IMR-90 (cell line): ENCODE measurements around the gene CAPZA1. TPM values are rescaled to one million over a fixed set of nuclear protein-coding genes. Genes with fewer than 3 reads are reported as not detected.

Experiments used
- ATAC-seq: fragments of 200-7000 bp; cut with Tn5 transposase; 2 replicates; pipeline ENCODE4 v1.9.1; 2020; ENCODE audit warnings: low read depth, mild to moderate bottlenecking, moderate library complexity
- BruUV-seq: library from RNA; stranded (reverse); fragments of 400-500 nt; replicated peaks from 2 replicates; lab custom pipeline; 2021; lab: Mats Ljungman, UMichigan
- CTCF ChIA-PET: fragments of 300-600 bp; formaldehyde crosslinking; extraction: SDS; loops from one replicate; lab custom pipeline; 2021; ENCODE audit warnings: antibody characterized with exemption; lab: Yijun Ruan, JAX
- POLR2A ChIA-PET: fragments of 300-600 bp; sonication (Branson Sonifier 250); formaldehyde crosslinking; loops from one replicate; lab custom pipeline; 2022; ENCODE audit warnings: antibody characterized with exemption; ENCODE audit not compliant: unreplicated experiment; lab: Charles Lee
- DNase-seq: peaks from one replicate; pipeline ENCODE4 v3.0.0; 2013
- H2AFZ ChIP-seq: replicated peaks from 2 replicates; pipeline ENCODE3; 2013; ENCODE audit warnings: low read length, mild to moderate bottlenecking; ENCODE audit not compliant: poor library complexity
- H2AK5ac ChIP-seq: 2 replicates; pipeline ENCODE4 v1.6.1; 2013; ENCODE audit warnings: low read depth, low read length, inconsistent platforms
- H2AK9ac ChIP-seq: replicated peaks from 2 replicates; pipeline ENCODE3; 2013; ENCODE audit warnings: mild to moderate bottlenecking, low read depth, low read length, moderate library complexity; ENCODE audit not compliant: poor library complexity
- H2BK120ac ChIP-seq: 2 replicates; pipeline ENCODE4 v1.6.1; 2013; ENCODE audit warnings: low read depth, low read length, inconsistent platforms
- H2BK15ac ChIP-seq: 3 replicates; pipeline ENCODE4 v1.6.1; 2013; ENCODE audit warnings: low read depth, low read length, inconsistent platforms
- H2BK20ac ChIP-seq: 2 replicates; pipeline ENCODE4 v1.6.1; 2013; ENCODE audit warnings: low read depth, mild to moderate bottlenecking, inconsistent platforms, low read length, moderate library complexity
- H2BK5ac ChIP-seq: 2 replicates; pipeline ENCODE4 v1.6.1; 2013; ENCODE audit warnings: mild to moderate bottlenecking, low read depth, low read length, inconsistent platforms; ENCODE audit not compliant: poor library complexity, severe bottlenecking
- H3K14ac ChIP-seq: replicated peaks from 2 replicates; pipeline ENCODE4 v1.6.1; 2013; ENCODE audit warnings: low read depth, low read length, inconsistent platforms
- H3K18ac ChIP-seq: 2 replicates; pipeline ENCODE4 v1.6.1; 2013; ENCODE audit warnings: low read depth, low read length, control low read depth
- H3K23ac ChIP-seq: 2 replicates; pipeline ENCODE4 v1.6.1; 2013; ENCODE audit warnings: low read depth, low read length, inconsistent platforms
- H3K27ac ChIP-seq: 2 replicates; pipeline ENCODE4 v1.5.1; 2013; ENCODE audit warnings: mild to moderate bottlenecking, control low read depth, low read length; ENCODE audit not compliant: insufficient read depth
- H3K27me3 ChIP-seq: 2 replicates; pipeline ENCODE4 v1.6.1; 2013; ENCODE audit warnings: low read length; ENCODE audit not compliant: control insufficient read depth, insufficient read depth
- H3K36me3 ChIP-seq: 2 replicates; pipeline ENCODE4 v1.6.1; 2013; ENCODE audit warnings: low read length, mixed read lengths; ENCODE audit not compliant: control insufficient read depth, insufficient read depth
- H3K4ac ChIP-seq: 2 replicates; pipeline ENCODE4 v1.6.1; 2013; ENCODE audit warnings: low read depth, low read length, inconsistent platforms
- H3K4me1 ChIP-seq: 2 replicates; pipeline ENCODE4 v1.6.1; 2013; ENCODE audit warnings: low read length, mixed read lengths; ENCODE audit not compliant: control insufficient read depth, insufficient read depth
- H3K4me2 ChIP-seq: 2 replicates; pipeline ENCODE4 v1.6.1; 2013; ENCODE audit warnings: low read depth, mild to moderate bottlenecking, control low read depth, low read length, moderate library complexity
- H3K4me3 ChIP-seq: 2 replicates; pipeline ENCODE4 v1.5.1; 2013; ENCODE audit warnings: low read depth, mild to moderate bottlenecking, control low read depth, low read length, moderate library complexity; ENCODE audit not compliant: insufficient read depth
- H3K56ac ChIP-seq: 2 replicates; pipeline ENCODE4 v1.6.1; 2013; ENCODE audit warnings: low read length, inconsistent platforms; ENCODE audit not compliant: insufficient read depth; ENCODE audit errors: extremely low read depth
- H3K79me1 ChIP-seq, 2 experiments: 2 replicates each; pipeline ENCODE4 v1.6.1; 2013; ENCODE audit warnings: low read length in 2 of 2, inconsistent platforms in 1 of 2, low read depth in 1 of 2
- H3K9ac ChIP-seq: 2 replicates; pipeline ENCODE4 v1.6.1; 2013; ENCODE audit warnings: low read depth, low read length, control low read depth
- H3K9me1 ChIP-seq: 2 replicates; pipeline ENCODE4 v1.6.1; 2013; ENCODE audit warnings: low read length, inconsistent platforms; ENCODE audit not compliant: insufficient read depth
- H3K9me3 ChIP-seq: 2 replicates; pipeline ENCODE4 v1.6.1; 2013; ENCODE audit warnings: low read length; ENCODE audit not compliant: control insufficient read depth, insufficient read depth
- H4K20me1 ChIP-seq: 2 replicates; pipeline ENCODE4 v1.6.1; 2013; ENCODE audit warnings: low read length, inconsistent platforms; ENCODE audit not compliant: insufficient read depth
- H4K5ac ChIP-seq: 2 replicates; pipeline ENCODE4 v1.6.1; 2013; ENCODE audit warnings: mild to moderate bottlenecking, low read depth, low read length, control low read depth
- H4K8ac ChIP-seq, 2 experiments: 2 replicates each; pipeline ENCODE4 v1.6.1; 2013; ENCODE audit warnings: low read depth in 2 of 2, low read length in 2 of 2, control low read depth in 1 of 2, inconsistent platforms in 1 of 2
- H4K91ac ChIP-seq: 2 replicates; pipeline ENCODE4 v1.6.1; 2013; ENCODE audit warnings: low read depth, low read length, inconsistent platforms; ENCODE audit not compliant: insufficient read depth
- MAFK ChIP-seq: IDR thresholded peaks from 2 replicates; pipeline ENCODE4 v1.6.1; 2012; ENCODE audit warnings: low read depth, low read length, improper control_type of control experiment
- RAD21 ChIP-seq: IDR thresholded peaks from 2 replicates; pipeline ENCODE4 v1.6.1; 2012; ENCODE audit warnings: low read length, improper control_type of control experiment
- WGBS, 2 experiments: methylation state at CpG; one replicate each; pipeline versions ENCODE4 v1.1.5 to v1.1.7; 2013; ENCODE audit warnings: missing lambda C conversion rate in 2 of 2; ENCODE audit not compliant: insufficient read length in 1 of 2; ENCODE audit errors: extremely low coverage in 2 of 2; 5-methylcytosine and 5-hydroxymethylcytosine counted together
- dilution Hi-C: fragments of 300-500 bp; cut with HindIII; formaldehyde crosslinking; loops from one replicate; pipeline ENCODE4 v1.14.3; 2018; ENCODE audit warnings: low sequenced_read_pairs; ENCODE audit not compliant: unreplicated experiment
- in situ Hi-C: fragments of 300-500 bp; cut with MboI; formaldehyde crosslinking; loops from 3 replicates; pipeline ENCODE4 v1.14.3; 2019; ENCODE audit warnings: low sequenced_read_pairs, inconsistent platforms, mixed read lengths
- intact Hi-C: fragments of 100-400 bp; cut with micrococcal nuclease; formaldehyde crosslinking; loops from 2 replicates; pipeline ENCODE4 v1.10.0; 2022
- polyA plus RNA-seq, 3 experiments: library from polyadenylated mRNA; depleted of rRNA; stranded (reverse); fragments of >200 nt; gene quantifications; 2 replicates each; pipeline ENCODE4 v1.2.3, GENCODE V29; 2012; ENCODE audit warnings: low replicate concordance in 1 of 3
- total RNA-seq: library from RNA; depleted of rRNA; stranded (reverse); fragments of >200 nt; gene quantifications from 2 replicates; pipeline ENCODE4 v1.2.3, GENCODE V29; 2012

The CAPZA1 gene
- total and polyA plus RNA-seq, 2 of the 4 experiments (the other 2 are of a cell fraction), result 108 to 262 TPM

GRCh38 chr1:112685913-112686312 lies 66.3 kb downstream of the CAPZA1 start:
- Histone ChIP-seq H3K9me3 (no peaks in the 10 kb centered on the region), H3K36me3 (peaks cover 10% of the 10 kb centered on the region), H4K91ac (no peak overlapping the region), H2AFZ (no peak overlapping the region), H3K4me2 (no peak overlapping the region), H4K5ac (no peak overlapping the region), H3K14ac (no peak overlapping the region), H2BK5ac (no peak overlapping the region), H4K20me1 (peaks cover 15% of the 10 kb centered on the region; the same call in 1 of the 2 replicates), H3K4ac (no peak overlapping the region), H3K27ac (no peak overlapping the region), H2AK5ac (no peak overlapping the region), H3K56ac (no peak overlapping the region), H3K18ac (no peak overlapping the region), H2BK120ac (no peak overlapping the region), H3K9ac (no peak overlapping the region), H3K4me1 (peaks cover 4% of the 10 kb centered on the region), H3K79me1 (peaks cover 23 to 69% of the 10 kb centered on the region in 2 experiments), H4K8ac (no peak overlapping the region), H3K23ac (no peak overlapping the region), H3K9me1 (peaks cover 21% of the 10 kb centered on the region), H2BK20ac (no peak overlapping the region), H2BK15ac (no peak overlapping the region; the same call in 2 of the 3 replicates), H3K4me3 (no peak overlapping the region), H2AK9ac (no peak overlapping the region), H3K27me3 (no peaks in the 10 kb centered on the region)
- dilution Hi-C loops (no loop called here), in situ Hi-C loops (no loop called here), intact Hi-C loops (no loop called here)
- BruUV-seq, result no TSS peak
- WGBS, 2 experiments, result no CpG with 5 or more reads among the region's 5 CpGs
- TF ChIP-seq RAD21 (no peak), MAFK (no peak)
- ChIA-PET POLR2A (interaction anchor here (0.6 kb wide), 1 partner anchor 319 kb away, joined by 3 read pairs; no protein-coding TSS in a partner anchor), CTCF (interaction anchor here (0.6 kb wide), 1 partner anchor 250 kb away, joined by 3 read pairs; no protein-coding TSS in a partner anchor)
- ATAC-seq (no peak), DNase-seq (no peak)
